ENCODE data around the gene VANGL1. TPM values are rescaled to one million over a fixed set of nuclear protein-coding genes. Genes with fewer than 3 reads are reported as not detected.

The VANGL1 gene
- total and polyA plus RNA-seq, 2 of the 13 experiments (the other 11 are each of a cell fraction or from before 2014, with no cell fraction given), result 5.3 to 9.4 TPM

- TF ChIP-seq ZNF776 (CRISPR knock-in tag; IDR thresholded peaks at IDR 0.05) (no peak), PHB2 (IDR thresholded peaks at IDR 0.05; ENCODE audit: partially characterized antibody) (no peak)
These were observed 19.4 kb downstream of the VANGL1 start (continued) for GRCh38 chr1:115661157-115661556.

GRCh38 chr1:115665319-115666096 is 23.7 kb downstream of the VANGL1 start:
- Histone ChIP-seq H2AFZ (ENCODE audit: low read length) (no peak overlapping the region), H3K4me2 (ENCODE audit: low read depth, low read length) (no peak overlapping the region), H3K9me3 (ENCODE audit: low read length) (no peaks in the 10 kb centered on the region), H3K4me3 (replicated peaks in 1 of 3; ENCODE audit: insufficient read depth in 1 of 3, low read depth in 2 of 3, low read length in 3 of 3) (no peak overlapping the region), H3K79me2 (ENCODE audit: insufficient read depth, low read length) (no peaks in the 10 kb centered on the region), H3K9ac (ENCODE audit: insufficient read depth, low read depth, low read length) (no peak overlapping the region), H3K27ac (ENCODE audit: extremely low read length, insufficient read depth, low read length) (no peak overlapping the region), H3K36me3 (replicated peaks in 1 of 2; ENCODE audit: control insufficient read depth in 1 of 2, insufficient read depth in 2 of 2, low read length in 2 of 2) (peaks cover 14 to 56% of the 10 kb centered on the region in 2 experiments), H3K27me3 (ENCODE audit: control insufficient read depth in 1 of 2, insufficient read depth in 2 of 2, low read length in 2 of 2) (no peaks in the 10 kb centered on the region), H3K4me1 (ENCODE audit: insufficient read depth, low read length) (0 out of 2 replicates have a peak, but pooled peaks cover 8% of the 10 kb centered on the region), H4K20me1 (ENCODE audit: insufficient read depth, low read length) (no peaks in the 10 kb centered on the region)
- in situ Hi-C loops (cut with HindIII; ENCODE audit: extremely low pct_ligation_motif_present, low pct_unique_long_range_greater_than_20kb), result no loop called here
- DNase-seq (ENCODE audit: low spot score) (no peak), FAIRE-seq (no peak), ATAC-seq (no peak)
- WGBS (ENCODE audit: low lambda C conversion rate), result 100% methylated on average over 5 of the region's 7 CpGs
- intact Hi-C loops (cut with micrococcal nuclease; ENCODE audit: unreplicated experiment), result no loop called here
- CTCF ChIA-PET (ENCODE audit: low intra/inter-chr PET ratio, low total read pairs), result no interaction called here
- BruUV-seq (replicated peaks), result no TSS peak
- POLR2A ChIA-PET, result no interaction called here
- TF ChIP-seq ETV5 (CRISPR knock-in tag; IDR thresholded peaks at IDR 0.05; ENCODE audit: borderline replicate concordance) (no peak), ISX (CRISPR knock-in tag; conservative IDR thresholded peaks at IDR 0.05) (no peak), ZBTB39 (CRISPR knock-in tag; IDR thresholded peaks at IDR 0.05) (no peak), CREBL2 (CRISPR knock-in tag; IDR thresholded peaks at IDR 0.05; ENCODE audit: borderline replicate concordance) (no peak), KDM5B (CRISPR knock-in tag; IDR thresholded peaks at IDR 0.05; ENCODE audit: borderline replicate concordance) (no peak), DDIT3 (CRISPR knock-in tag; IDR thresholded peaks at IDR 0.05) (no peak), ZNF101 (CRISPR knock-in tag; IDR thresholded peaks at IDR 0.05; ENCODE audit: borderline replicate concordance, low read depth) (no peak), ZBTB3 (CRISPR knock-in tag; IDR thresholded peaks at IDR 0.05; ENCODE audit: borderline replicate concordance, low read depth) (no peak), HOXA5 (CRISPR knock-in tag; IDR thresholded peaks at IDR 0.05) (no peak), AGO1 (IDR thresholded peaks at IDR 0.05; ENCODE audit: low read depth, low read length, poor library complexity, severe bottlenecking) (no peak), ZFY (CRISPR knock-in tag; IDR thresholded peaks at IDR 0.05) (no peak), ZNF614 (CRISPR knock-in tag; IDR thresholded peaks at IDR 0.05; ENCODE audit: borderline replicate concordance) (no peak), ELF4 (CRISPR knock-in tag; IDR thresholded peaks at IDR 0.05; ENCODE audit: borderline replicate concordance) (no peak), HBP1 (CRISPR knock-in tag; IDR thresholded peaks at IDR 0.05; ENCODE audit: low read depth) (no peak), ZNF414 (CRISPR knock-in tag; IDR thresholded peaks at IDR 0.05) (no peak), NONO (IDR thresholded peaks at IDR 0.05) (no peak), NONO (CRISPR knock-in tag; conservative IDR thresholded peaks at IDR 0.05) (no peak)
